ENCODE measurements around the gene USP30.
"Not testable (repeated sequence)": the region's sequence is repeated elsewhere in the genome, so short reads cannot be mapped to it uniquely, and the experiment has no call there.

Gene USP30

GRCh38 chr12:109052414-109053323, at the start of gene USP30:
Gene USP30 (plus strand): TSS chr12:109052576. CDS start chr12:109052679, 103 bp downstream.
- peak; percentile 89 for DNase-seq

- DNase-seq: no peak
These were observed 48.4 kb upstream of the USP30 start for GRCh38 chr12:109004017-109004416.

GRCh38 chr12:109009766-109010165, 42.6 kb upstream of the USP30 start:
- no peak for DNase-seq

GRCh38 chr12:109010259-109010658, 42.1 kb upstream of the USP30 start:
- DNase-seq: no peak

- no peak for DNase-seq
These were observed 37.2 kb upstream of the USP30 start for GRCh38 chr12:109014984-109015765.

GRCh38 chr12:109016016-109016415, 36.4 kb upstream of the USP30 start:
- no peak for DNase-seq

- no peak for DNase-seq
These were observed 35.4 kb upstream of the USP30 start for GRCh38 chr12:109016978-109017377.

- no peak for DNase-seq
These were observed 34.1 kb upstream of the USP30 start for GRCh38 chr12:109018296-109018695.

- peak; percentile 32 for DNase-seq
These were observed 32.1 kb upstream of the USP30 start for GRCh38 chr12:109020146-109020795.

- DNase-seq: peak; percentile 83
These were observed 31.5 kb upstream of the USP30 start, which contains the start of gene SVOP for GRCh38 chr12:109020796-109021380. Gene SVOP (minus strand): TSS chr12:109021068. CDS start chr12:109020868, 200 bp downstream.

GRCh38 chr12:109027767-109028166, 24.6 kb upstream of the USP30 start:
- DNase-seq: no peak

GRCh38 chr12:109028624-109029023, 23.8 kb upstream of the USP30 start:
- DNase-seq: not testable (repeated sequence)

- DNase-seq: no peak
These were observed 23.0 kb upstream of the USP30 start for GRCh38 chr12:109029411-109029810.

GRCh38 chr12:109033239-109034196, 18.9 kb upstream of the USP30 start:
- DNase-seq: no peak

GRCh38 chr12:109036975-109037374, 15.4 kb upstream of the USP30 start:
- no peak for DNase-seq

GRCh38 chr12:109044241-109044640, 8.1 kb upstream of the USP30 start:
- no peak for DNase-seq

GRCh38 chr12:109047081-109047805, 5.1 kb upstream of the USP30 start:
- DNase-seq: no peak

- DNase-seq: not testable (repeated sequence)
These were observed 3.7 kb upstream of the USP30 start for GRCh38 chr12:109048706-109049105.

- DNase-seq: not testable (repeated sequence)
These were observed 2.6 kb upstream of the USP30 start for GRCh38 chr12:109049794-109050193.

- no peak for DNase-seq
These were observed 321 bp upstream of the USP30 start for GRCh38 chr12:109052097-109052413.
